Measurements from ENCODE around the gene ANGPT4. TPM values are rescaled to one million over a fixed set of nuclear protein-coding genes. Genes with fewer than 3 reads are reported as not detected.
"Not testable (repeated sequence)": the region's sequence is repeated elsewhere in the genome, so short reads cannot be mapped to it uniquely, and the experiment has no call there.

The ANGPT4 gene
- total RNA-seq, 1 experiment from 2014 or later, result not detected

- Histone ChIP-seq H3K9ac (ENCODE audit: low read length) (no peak overlapping the region), H3K9me3 (ENCODE audit: low read length) (no peaks in the 10 kb centered on the region), H3K4me1 (ENCODE audit: low read length) (no peaks in the 10 kb centered on the region), H3K4me3 (ENCODE audit: low read length) (no peak overlapping the region), H3K36me3 (ENCODE audit: insufficient read depth, low read length) (no peaks in the 10 kb centered on the region), H3K4me2 (ENCODE audit: low read depth, low read length, poor library complexity, severe bottlenecking) (no peak overlapping the region), H3K9me2 (replicated peaks; ENCODE audit: insufficient read depth, low read length) (no peaks in the 10 kb centered on the region), H4K20me1 (ENCODE audit: insufficient read depth, low read depth, low read length) (no peaks in the 10 kb centered on the region), H3K79me2 (ENCODE audit: low read length) (no peaks in the 10 kb centered on the region), H3K27ac (ENCODE audit: low read length) (no peak overlapping the region), H3K27me3 (ENCODE audit: low read length) (no peaks in the 10 kb centered on the region), H2AFZ (ENCODE audit: low read length) (no peak overlapping the region)
- DNase-seq, result no peak
Observed at GRCh38 chr20:909641-910040, 6.5 kb downstream of the ANGPT4 start.

- DNase-seq, result no peak
- Histone ChIP-seq H3K4me3 (ENCODE audit: low read length) (no peak overlapping the region), H3K9ac (ENCODE audit: low read length) (no peak overlapping the region), H3K4me2 (ENCODE audit: low read depth, low read length, poor library complexity, severe bottlenecking) (no peak overlapping the region), H3K27ac (ENCODE audit: low read length) (no peak overlapping the region), H3K79me2 (ENCODE audit: low read length) (no peaks in the 10 kb centered on the region), H4K20me1 (ENCODE audit: insufficient read depth, low read depth, low read length) (no peaks in the 10 kb centered on the region), H3K9me2 (replicated peaks; ENCODE audit: insufficient read depth, low read length) (no peaks in the 10 kb centered on the region), H3K27me3 (ENCODE audit: low read length) (no peaks in the 10 kb centered on the region), H3K4me1 (ENCODE audit: low read length) (no peaks in the 10 kb centered on the region), H2AFZ (ENCODE audit: low read length) (no peak overlapping the region), H3K9me3 (ENCODE audit: low read length) (no peaks in the 10 kb centered on the region), H3K36me3 (ENCODE audit: insufficient read depth, low read length) (no peaks in the 10 kb centered on the region)
Observed at GRCh38 chr20:906703-907270, 9.3 kb downstream of the ANGPT4 start.

- Histone ChIP-seq H4K20me1 (ENCODE audit: insufficient read depth, low read depth, low read length) (no peaks in the 10 kb centered on the region), H3K9me3 (ENCODE audit: low read length) (no peaks in the 10 kb centered on the region), H3K4me2 (ENCODE audit: low read depth, low read length, poor library complexity, severe bottlenecking) (no peak overlapping the region), H3K4me3 (ENCODE audit: low read length) (no peak overlapping the region), H3K9ac (ENCODE audit: low read length) (no peak overlapping the region), H3K27ac (ENCODE audit: low read length) (no peak overlapping the region), H3K4me1 (ENCODE audit: low read length) (no peaks in the 10 kb centered on the region), H3K36me3 (ENCODE audit: insufficient read depth, low read length) (no peaks in the 10 kb centered on the region), H3K27me3 (ENCODE audit: low read length) (no peaks in the 10 kb centered on the region), H3K79me2 (ENCODE audit: low read length) (no peaks in the 10 kb centered on the region), H2AFZ (ENCODE audit: low read length) (no peak overlapping the region), H3K9me2 (replicated peaks; ENCODE audit: insufficient read depth, low read length) (no peaks in the 10 kb centered on the region)
- DNase-seq, result no peak
Observed at GRCh38 chr20:906001-906520, 10.1 kb downstream of the ANGPT4 start.

GRCh38 chr20:905396-905961 is 10.7 kb downstream of the ANGPT4 start:
- no peak overlapping the region for H3K4me2 ChIP-seq (ENCODE audit: low read depth, low read length, poor library complexity, severe bottlenecking)
- H3K36me3 ChIP-seq (ENCODE audit: insufficient read depth, low read length), result no peaks in the 10 kb centered on the region
- H3K9me2 ChIP-seq (replicated peaks; ENCODE audit: insufficient read depth, low read length), result no peaks in the 10 kb centered on the region
- H3K79me2 ChIP-seq (ENCODE audit: low read length), result no peaks in the 10 kb centered on the region
- H4K20me1 ChIP-seq (ENCODE audit: insufficient read depth, low read depth, low read length), result no peaks in the 10 kb centered on the region
- no peaks in the 10 kb centered on the region for H3K27me3 ChIP-seq (ENCODE audit: low read length)
- DNase-seq, result no peak
- no peak overlapping the region for H3K27ac ChIP-seq (ENCODE audit: low read length)
- H3K4me1 ChIP-seq (ENCODE audit: low read length), result no peaks in the 10 kb centered on the region
- no peak overlapping the region for H3K9ac ChIP-seq (ENCODE audit: low read length)
- no peaks in the 10 kb centered on the region for H3K9me3 ChIP-seq (ENCODE audit: low read length)
- no peak overlapping the region for H2AFZ ChIP-seq (ENCODE audit: low read length)
- H3K4me3 ChIP-seq (ENCODE audit: low read length), result no peak overlapping the region

- Histone ChIP-seq H3K4me1 (ENCODE audit: low read length) (no peaks in the 10 kb centered on the region), H3K9me2 (replicated peaks; ENCODE audit: insufficient read depth, low read length) (no peaks in the 10 kb centered on the region), H3K27ac (ENCODE audit: low read length) (no peak overlapping the region), H3K79me2 (ENCODE audit: low read length) (no peaks in the 10 kb centered on the region), H3K4me2 (ENCODE audit: low read depth, low read length, poor library complexity, severe bottlenecking) (no peak overlapping the region), H3K4me3 (ENCODE audit: low read length) (no peak overlapping the region), H3K36me3 (ENCODE audit: insufficient read depth, low read length) (no peaks in the 10 kb centered on the region), H3K27me3 (ENCODE audit: low read length) (no peaks in the 10 kb centered on the region), H3K9me3 (ENCODE audit: low read length) (no peaks in the 10 kb centered on the region), H4K20me1 (ENCODE audit: insufficient read depth, low read depth, low read length) (no peaks in the 10 kb centered on the region), H3K9ac (ENCODE audit: low read length) (no peak overlapping the region), H2AFZ (ENCODE audit: low read length) (no peak overlapping the region)
- no peak for DNase-seq
Observed at GRCh38 chr20:904039-904545, 12.0 kb downstream of the ANGPT4 start.

- DNase-seq; H3K9me2 ChIP-seq (replicated peaks; ENCODE audit: insufficient read depth, low read length); H3K4me1 ChIP-seq (ENCODE audit: low read length); H3K36me3 ChIP-seq (ENCODE audit: insufficient read depth, low read length); H3K27ac ChIP-seq (ENCODE audit: low read length); H3K4me3 ChIP-seq (ENCODE audit: low read length); H3K4me2 ChIP-seq (ENCODE audit: low read depth, low read length, poor library complexity, severe bottlenecking); H2AFZ ChIP-seq (ENCODE audit: low read length); H3K9me3 ChIP-seq (ENCODE audit: low read length); H3K9ac ChIP-seq (ENCODE audit: low read length); H4K20me1 ChIP-seq (ENCODE audit: insufficient read depth, low read depth, low read length); H3K79me2 ChIP-seq (ENCODE audit: low read length); H3K27me3 ChIP-seq (ENCODE audit: low read length): not testable (repeated sequence)
Observed at GRCh38 chr20:897436-897835, 18.7 kb downstream of the ANGPT4 start.

- no peaks in the 10 kb centered on the region for H3K4me1 ChIP-seq (ENCODE audit: low read length)
Observed at GRCh38 chr20:896501-897025, 19.6 kb downstream of the ANGPT4 start.

GRCh38 chr20:892371-892770 is 23.8 kb downstream of the ANGPT4 start:
- H3K27ac ChIP-seq (ENCODE audit: low read length); H3K9ac ChIP-seq (ENCODE audit: low read length); DNase-seq; H3K4me3 ChIP-seq (ENCODE audit: low read length); H3K9me2 ChIP-seq (replicated peaks; ENCODE audit: insufficient read depth, low read length); H3K9me3 ChIP-seq (ENCODE audit: low read length); H3K36me3 ChIP-seq (ENCODE audit: insufficient read depth, low read length); H3K27me3 ChIP-seq (ENCODE audit: low read length); H2AFZ ChIP-seq (ENCODE audit: low read length); H3K4me1 ChIP-seq (ENCODE audit: low read length); H3K79me2 ChIP-seq (ENCODE audit: low read length); H4K20me1 ChIP-seq (ENCODE audit: insufficient read depth, low read depth, low read length); H3K4me2 ChIP-seq (ENCODE audit: low read depth, low read length, poor library complexity, severe bottlenecking): not testable (repeated sequence)

More at GRCh38 chr20:896501-897025, 19.6 kb downstream of the ANGPT4 start:
- Histone ChIP-seq H3K9me2 (replicated peaks; ENCODE audit: insufficient read depth, low read length) (no peaks in the 10 kb centered on the region), H3K79me2 (ENCODE audit: low read length) (no peaks in the 10 kb centered on the region), H4K20me1 (ENCODE audit: insufficient read depth, low read depth, low read length) (no peaks in the 10 kb centered on the region), H3K27me3 (ENCODE audit: low read length) (no peaks in the 10 kb centered on the region), H3K4me3 (ENCODE audit: low read length) (no peak overlapping the region), H3K36me3 (ENCODE audit: insufficient read depth, low read length) (no peaks in the 10 kb centered on the region), H3K4me2 (ENCODE audit: low read depth, low read length, poor library complexity, severe bottlenecking) (no peak overlapping the region), H3K9ac (ENCODE audit: low read length) (no peak overlapping the region), H3K27ac (ENCODE audit: low read length) (no peak overlapping the region), H2AFZ (ENCODE audit: low read length) (no peak overlapping the region), H3K9me3 (ENCODE audit: low read length) (no peaks in the 10 kb centered on the region)
- no peak for DNase-seq
